ENCODE measurements around the gene THADA. TPM values are rescaled to one million over a fixed set of nuclear protein-coding genes. Genes with fewer than 3 reads are reported as not detected.

THADA gene
- polyA plus RNA-seq, 3 donors, result 7.3 to 11.2 (median 9.7) TPM

DNA sequence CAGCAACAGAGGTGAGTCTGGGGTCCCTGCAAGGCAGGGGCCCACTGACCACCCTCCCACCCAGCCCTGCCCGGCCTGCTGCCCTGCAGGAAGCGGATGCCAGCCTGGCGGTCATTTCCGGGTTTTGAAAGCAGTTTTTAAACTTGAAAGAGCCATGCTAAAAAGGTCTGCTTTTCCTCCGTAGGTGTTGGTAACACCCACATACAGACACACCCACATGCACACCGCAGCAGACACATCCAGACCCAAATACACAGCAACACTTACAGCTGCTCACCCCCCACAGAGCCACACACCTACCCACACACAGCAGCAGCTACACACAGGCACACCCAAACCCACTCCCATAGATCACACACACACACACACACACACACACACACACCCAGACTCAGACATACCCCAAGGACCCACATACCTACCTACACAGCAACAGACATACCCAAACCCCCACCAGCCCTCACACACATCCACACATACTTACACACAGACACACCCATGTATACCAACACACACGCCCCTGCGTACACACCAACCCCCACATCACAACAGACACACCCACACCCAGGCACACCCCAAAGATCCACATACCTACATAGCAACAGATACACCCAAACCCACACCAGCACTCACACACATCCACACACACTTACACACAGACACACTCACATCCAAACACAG is 377.0 kb downstream of the THADA start:
- H3K4me1 ChIP-seq (ENCODE audit: control insufficient read depth in 1 of 2, insufficient read depth in 2 of 2, low read length in 2 of 2), result peaks cover 55 to 83% of the 10 kb centered on the region in 2 donors
- H3K36me3 ChIP-seq (replicated peaks in 1 of 2; ENCODE audit: control insufficient read depth in 1 of 2, insufficient read depth in 2 of 2, low read length in 2 of 2), result peaks cover 18 to 19% of the 10 kb centered on the region in 2 donors
- peak overlapping the region; percentile 88 to 92 for H3K27ac ChIP-seq (ENCODE audit: low read depth in 1 of 2, low read length in 2 of 2)
- H3K9me3 ChIP-seq (replicated peaks in 1 of 2; ENCODE audit: control insufficient read depth in 1 of 2, insufficient read depth in 1 of 2, low read length in 2 of 2), result no peaks in the 10 kb centered on the region
- peaks cover 70% of the 10 kb centered on the region for H3K79me2 ChIP-seq (ENCODE audit: insufficient read depth, low read length)
- intact Hi-C loops (cut with micrococcal nuclease), result loop anchor here in 1 of 2 donors (10.0 kb wide), 1 partner anchor 404 kb away; no protein-coding TSS in a partner anchor
- H3K27me3 Mint-ChIP-seq (ENCODE audit: low read depth in 3 of 3), result peaks cover 0 to 2% (median 0%) of the 10 kb centered on the region in 3 donors
- H3K9me3 Mint-ChIP-seq, result no peaks in the 10 kb centered on the region
- H3K9ac ChIP-seq (ENCODE audit: insufficient read depth, low read length, poor library complexity, severe bottlenecking), result peak overlapping the region; percentile 86
- DNase-seq, result peak in 2 of 3 donors; percentile 42 to 58
- peak overlapping the region; percentile 90 for H3K4me2 ChIP-seq (replicated peaks; ENCODE audit: extremely low read depth, low read length, poor library complexity, severe bottlenecking)
- H3K4me3 Mint-ChIP-seq, result peak overlapping the region; percentile 98 to 100
- H3K27me3 ChIP-seq (ENCODE audit: control insufficient read depth in 2 of 2, insufficient read depth in 2 of 2, low read length in 2 of 2), result no peaks in the 10 kb centered on the region
- H3K27ac Mint-ChIP-seq, result peak overlapping the region; percentile 98 to 99 (median 98)
- peaks cover 64% of the 10 kb centered on the region for H3K4me1 Mint-ChIP-seq
- H3K4me3 ChIP-seq (replicated peaks in 1 of 3; ENCODE audit: low read depth in 2 of 3, low read length in 3 of 3), result peak overlapping the region; percentile 83 to 99 (median 87)
- H3K36me3 Mint-ChIP-seq, result peaks cover 17 to 34% of the 10 kb centered on the region in 2 donors
- TF ChIP-seq, protein P1, sequence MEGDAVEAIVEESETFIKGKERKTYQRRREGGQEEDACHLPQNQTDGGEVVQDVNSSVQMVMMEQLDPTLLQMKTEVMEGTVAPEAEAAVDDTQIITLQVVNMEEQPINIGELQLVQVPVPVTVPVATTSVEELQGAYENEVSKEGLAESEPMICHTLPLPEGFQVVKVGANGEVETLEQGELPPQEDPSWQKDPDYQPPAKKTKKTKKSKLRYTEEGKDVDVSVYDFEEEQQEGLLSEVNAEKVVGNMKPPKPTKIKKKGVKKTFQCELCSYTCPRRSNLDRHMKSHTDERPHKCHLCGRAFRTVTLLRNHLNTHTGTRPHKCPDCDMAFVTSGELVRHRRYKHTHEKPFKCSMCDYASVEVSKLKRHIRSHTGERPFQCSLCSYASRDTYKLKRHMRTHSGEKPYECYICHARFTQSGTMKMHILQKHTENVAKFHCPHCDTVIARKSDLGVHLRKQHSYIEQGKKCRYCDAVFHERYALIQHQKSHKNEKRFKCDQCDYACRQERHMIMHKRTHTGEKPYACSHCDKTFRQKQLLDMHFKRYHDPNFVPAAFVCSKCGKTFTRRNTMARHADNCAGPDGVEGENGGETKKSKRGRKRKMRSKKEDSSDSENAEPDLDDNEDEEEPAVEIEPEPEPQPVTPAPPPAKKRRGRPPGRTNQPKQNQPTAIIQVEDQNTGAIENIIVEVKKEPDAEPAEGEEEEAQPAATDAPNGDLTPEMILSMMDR (IDR thresholded peaks at IDR 0.05), result no peak
- peaks cover 34% of the 10 kb centered on the region for H4K20me1 ChIP-seq (ENCODE audit: insufficient read depth, low read length)
- WGBS (ENCODE audit: insufficient coverage), result 0% methylated on average over 8 of the region's 8 CpGs
- no peak overlapping the region for H2AFZ ChIP-seq (ENCODE audit: insufficient read depth, low read depth, low read length, poor library complexity, severe bottlenecking)

DNA sequence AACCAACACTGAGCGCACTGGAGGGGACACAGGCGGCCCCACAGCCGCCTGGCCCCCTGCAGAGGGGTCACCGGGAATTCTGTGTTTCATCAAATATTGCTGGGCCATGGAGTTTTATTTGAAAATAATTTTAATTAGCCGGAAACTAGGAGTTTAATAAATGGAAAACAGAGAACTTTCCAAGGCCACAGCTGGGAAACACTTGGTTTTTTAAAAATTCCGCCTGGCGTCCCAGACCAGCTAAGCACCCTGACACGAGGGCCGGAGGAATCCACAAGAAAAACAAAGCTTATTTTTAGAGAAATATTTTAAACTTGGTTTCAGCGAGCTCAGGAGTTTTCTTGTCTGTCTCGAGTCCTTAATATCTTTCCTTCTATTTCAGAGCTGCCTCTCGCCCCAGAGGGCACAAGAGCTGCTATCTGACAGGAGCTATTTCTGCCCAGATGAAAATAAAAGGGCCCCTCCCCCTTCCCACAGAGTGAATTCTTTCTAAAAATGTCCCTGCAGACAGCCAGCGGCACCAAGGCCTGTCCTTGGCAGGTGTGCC is 377.6 kb downstream of the THADA start:
- no peaks in the 10 kb centered on the region for H3K27me3 ChIP-seq (ENCODE audit: control insufficient read depth in 2 of 2, insufficient read depth in 2 of 2, low read length in 2 of 2)
- H3K4me1 Mint-ChIP-seq, result peaks cover 70% of the 10 kb centered on the region
- H3K4me3 ChIP-seq (replicated peaks in 1 of 3; ENCODE audit: low read depth in 2 of 3, low read length in 3 of 3), result peak overlapping the region in 2 of 3 experiments; percentile 83 to 99
- H3K36me3 Mint-ChIP-seq, result peaks cover 15 to 28% of the 10 kb centered on the region in 2 donors
- WGBS (ENCODE audit: insufficient coverage), result 19% methylated on average over 6 of the region's 13 CpGs
- peak overlapping the region; percentile 51 to 100 for H3K4me3 Mint-ChIP-seq
- peak overlapping the region; percentile 90 for H3K4me2 ChIP-seq (replicated peaks; ENCODE audit: extremely low read depth, low read length, poor library complexity, severe bottlenecking)
- TF ChIP-seq, protein P1 (IDR thresholded peaks at IDR 0.05), result no peak
- DNase-seq, result no peak
- H2AFZ ChIP-seq (ENCODE audit: insufficient read depth, low read depth, low read length, poor library complexity, severe bottlenecking), result no peak overlapping the region
- peak overlapping the region; percentile 86 for H3K9ac ChIP-seq (ENCODE audit: insufficient read depth, low read length, poor library complexity, severe bottlenecking)
- peaks cover 12 to 13% of the 10 kb centered on the region in 2 donors for H3K36me3 ChIP-seq (replicated peaks in 1 of 2; ENCODE audit: control insufficient read depth in 1 of 2, insufficient read depth in 2 of 2, low read length in 2 of 2)
- H3K9me3 ChIP-seq (replicated peaks in 1 of 2; ENCODE audit: control insufficient read depth in 1 of 2, insufficient read depth in 1 of 2, low read length in 2 of 2), result no peaks in the 10 kb centered on the region
- H4K20me1 ChIP-seq (ENCODE audit: insufficient read depth, low read length), result peaks cover 28% of the 10 kb centered on the region
- peak overlapping the region; percentile 88 to 92 for H3K27ac ChIP-seq (ENCODE audit: low read depth in 1 of 2, low read length in 2 of 2)
- H3K27ac Mint-ChIP-seq, result peak overlapping the region; percentile 83 to 99 (median 98)
- peaks cover 62 to 84% of the 10 kb centered on the region in 2 donors for H3K4me1 ChIP-seq (ENCODE audit: control insufficient read depth in 1 of 2, insufficient read depth in 2 of 2, low read length in 2 of 2)
- intact Hi-C loops (cut with micrococcal nuclease), result loop anchor here in 1 of 2 donors (10.0 kb wide), 1 partner anchor 403 kb away; no protein-coding TSS in a partner anchor
- H3K27me3 Mint-ChIP-seq (ENCODE audit: low read depth in 3 of 3), result no peaks in the 10 kb centered on the region
- peaks cover 64% of the 10 kb centered on the region for H3K79me2 ChIP-seq (ENCODE audit: insufficient read depth, low read length)
- H3K9me3 Mint-ChIP-seq, result no peaks in the 10 kb centered on the region

Measured in CD14-positive monocyte (primary cell).